Measurements from ENCODE around the gene C4A.
"Not testable (repeated sequence)": the region's sequence is repeated elsewhere in the genome, so short reads cannot be mapped to it uniquely, and the experiment has no call there.

Gene C4A

GRCh38 chr6:31981744-31982143 lies at the start of gene C4A:
TSS of gene C4A (plus strand) at chr6:31982057. CDS start at chr6:31982108, 51 bp downstream.
- not testable (repeated sequence) for DNase-seq

GRCh38 chr6:31932137-31932536 lies 49.7 kb upstream of the C4A start:
- DNase-seq, result not testable (repeated sequence)

DNA sequence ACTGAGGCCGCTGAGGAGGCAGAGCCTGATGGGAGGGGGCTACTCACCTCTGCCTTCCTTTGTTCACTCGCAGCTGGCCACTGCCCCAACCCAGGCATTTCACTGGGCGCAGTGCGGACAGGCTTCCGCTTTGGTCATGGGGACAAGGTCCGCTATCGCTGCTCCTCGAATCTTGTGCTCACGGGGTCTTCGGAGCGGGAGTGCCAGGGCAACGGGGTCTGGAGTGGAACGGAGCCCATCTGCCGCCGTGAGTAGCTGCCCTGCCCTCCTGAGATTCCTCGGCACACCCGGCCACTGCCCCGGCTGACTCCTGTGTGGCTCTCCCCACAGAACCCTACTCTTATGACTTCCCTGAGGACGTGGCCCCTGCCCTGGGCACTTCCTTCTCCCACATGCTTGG lies 48.3 kb upstream of the C4A start:
- TF ChIP-seq POLR2A (IDR thresholded peaks at IDR 0.05; ENCODE audit: low read length) (no peak), GATA1 (IDR thresholded peaks at IDR 0.05; ENCODE audit: low read depth, low read length) (no peak)
- DNase-seq, result no peak

- DNase-seq, result no peak
- TF ChIP-seq GATA1 (IDR thresholded peaks at IDR 0.05; ENCODE audit: low read depth, low read length) (no peak), POLR2A (IDR thresholded peaks at IDR 0.05; ENCODE audit: low read length) (no peak)
Observed at GRCh38 chr6:31935021-31935420, 46.8 kb upstream of the C4A start.

- no peak for DNase-seq
- TF ChIP-seq GATA1 (IDR thresholded peaks at IDR 0.05; ENCODE audit: low read depth, low read length), result no peak
- no peak for TF ChIP-seq POLR2A (IDR thresholded peaks at IDR 0.05; ENCODE audit: low read length)
Observed at GRCh38 chr6:31935823-31936222, 46.0 kb upstream of the C4A start.

DNA sequence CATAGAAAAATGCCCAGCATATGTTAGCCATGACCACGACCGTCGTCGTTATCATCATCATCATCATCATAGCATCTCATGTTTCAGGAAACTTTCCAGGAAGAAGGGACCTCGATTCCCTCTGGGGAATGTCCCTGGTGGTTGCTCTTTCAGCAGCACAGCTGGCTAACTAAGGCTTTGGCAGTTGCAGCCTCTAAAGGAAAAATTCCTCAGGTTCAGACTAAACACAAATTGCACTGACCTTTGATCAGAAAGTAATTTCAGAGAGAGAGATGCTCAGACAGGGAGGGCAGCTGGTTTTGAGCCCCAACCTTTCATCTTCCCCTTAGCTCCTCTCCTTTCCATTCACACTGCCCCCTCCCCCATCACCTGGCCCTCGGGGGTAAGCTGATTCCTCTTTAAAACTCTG lies 41.6 kb upstream of the C4A start:
- TF ChIP-seq POLR2A (IDR thresholded peaks at IDR 0.05; ENCODE audit: low read length) (no peak), GATA1 (IDR thresholded peaks at IDR 0.05; ENCODE audit: low read depth, low read length) (no peak)
- DNase-seq, result no peak

GRCh38 chr6:31943742-31944141 lies 38.1 kb upstream of the C4A start:
- no peak for TF ChIP-seq GATA1 (IDR thresholded peaks at IDR 0.05; ENCODE audit: low read depth, low read length)
- no peak for TF ChIP-seq POLR2A (IDR thresholded peaks at IDR 0.05; ENCODE audit: low read length)

GRCh38 chr6:31945154-31945506 lies 36.7 kb upstream of the C4A start:
- no peak for TF ChIP-seq POLR2A (IDR thresholded peaks at IDR 0.05; ENCODE audit: low read length)
- no peak for TF ChIP-seq GATA1 (IDR thresholded peaks at IDR 0.05; ENCODE audit: low read depth, low read length)
- no peak for DNase-seq

More at GRCh38 chr6:31943742-31944141, 38.1 kb upstream of the C4A start:
- no peak for DNase-seq

GRCh38 chr6:31945507-31946369 lies 36.1 kb upstream of the C4A start, which contains the start of gene CFB:
TSS of gene CFB (plus strand) at chr6:31946095. CDS start at chr6:31946222, 127 bp downstream.
- no peak for TF ChIP-seq GATA1 (IDR thresholded peaks at IDR 0.05; ENCODE audit: low read depth, low read length)
- TF ChIP-seq POLR2A (IDR thresholded peaks at IDR 0.05; ENCODE audit: low read length), result no peak
- DNase-seq, result no peak

- TF ChIP-seq GATA1 (IDR thresholded peaks at IDR 0.05; ENCODE audit: low read depth, low read length), result no peak
- no peak for TF ChIP-seq POLR2A (IDR thresholded peaks at IDR 0.05; ENCODE audit: low read length)
Observed at GRCh38 chr6:31946370-31946885, 35.4 kb upstream of the C4A start.

DNA sequence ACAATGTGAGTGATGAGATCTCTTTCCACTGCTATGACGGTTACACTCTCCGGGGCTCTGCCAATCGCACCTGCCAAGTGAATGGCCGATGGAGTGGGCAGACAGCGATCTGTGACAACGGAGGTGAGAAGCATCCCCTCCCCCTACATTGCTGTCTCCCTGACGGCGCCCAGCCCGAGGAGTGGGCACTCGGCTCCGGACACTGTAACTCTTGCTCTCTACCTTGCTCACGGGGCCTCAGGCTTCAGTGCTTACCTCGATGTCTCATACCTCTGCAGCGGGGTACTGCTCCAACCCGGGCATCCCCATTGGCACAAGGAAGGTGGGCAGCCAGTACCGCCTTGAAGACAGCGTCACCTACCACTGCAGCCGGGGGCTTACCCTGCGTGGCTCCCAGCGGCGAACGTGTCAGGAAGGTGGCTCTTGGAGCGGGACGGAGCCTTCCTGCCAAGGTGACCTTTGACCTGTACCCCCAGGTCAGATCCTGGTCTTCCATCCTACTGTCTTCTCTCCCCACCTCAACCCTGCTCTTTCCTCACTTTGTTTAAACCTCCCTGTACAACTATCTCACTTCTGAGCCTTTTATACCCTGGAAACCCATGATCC lies 34.7 kb upstream of the C4A start:
- TF ChIP-seq GATA1 (IDR thresholded peaks at IDR 0.05; ENCODE audit: low read depth, low read length), result no peak
- TF ChIP-seq POLR2A (IDR thresholded peaks at IDR 0.05; ENCODE audit: low read length), result no peak
- DNase-seq, result no peak

More at GRCh38 chr6:31946370-31946885, 35.4 kb upstream of the C4A start:
- DNase-seq, result no peak

- DNase-seq, result no peak
- TF ChIP-seq GATA1 (IDR thresholded peaks at IDR 0.05; ENCODE audit: low read depth, low read length) (no peak), POLR2A (IDR thresholded peaks at IDR 0.05; ENCODE audit: low read length) (no peak)
Observed at GRCh38 chr6:31947864-31948263, 34.0 kb upstream of the C4A start.

DNA sequence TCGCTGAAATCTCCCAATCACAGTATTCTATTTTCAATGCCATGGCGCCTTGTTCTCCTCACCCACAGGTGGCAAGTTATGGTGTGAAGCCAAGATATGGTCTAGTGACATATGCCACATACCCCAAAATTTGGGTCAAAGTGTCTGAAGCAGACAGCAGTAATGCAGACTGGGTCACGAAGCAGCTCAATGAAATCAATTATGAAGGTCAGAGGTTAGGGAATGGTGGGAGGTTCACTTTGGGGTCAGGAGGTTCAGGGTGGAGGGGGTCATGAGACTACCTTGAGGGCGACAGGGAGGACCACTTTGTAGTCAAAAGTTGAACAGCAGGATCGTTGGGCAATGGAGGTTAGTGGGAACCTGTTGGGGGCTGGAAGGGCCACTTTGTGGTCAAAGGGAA lies 33.6 kb upstream of the C4A start:
- TF ChIP-seq POLR2A (IDR thresholded peaks at IDR 0.05; ENCODE audit: low read length) (no peak), GATA1 (IDR thresholded peaks at IDR 0.05; ENCODE audit: low read depth, low read length) (no peak)
- DNase-seq, result no peak

DNA sequence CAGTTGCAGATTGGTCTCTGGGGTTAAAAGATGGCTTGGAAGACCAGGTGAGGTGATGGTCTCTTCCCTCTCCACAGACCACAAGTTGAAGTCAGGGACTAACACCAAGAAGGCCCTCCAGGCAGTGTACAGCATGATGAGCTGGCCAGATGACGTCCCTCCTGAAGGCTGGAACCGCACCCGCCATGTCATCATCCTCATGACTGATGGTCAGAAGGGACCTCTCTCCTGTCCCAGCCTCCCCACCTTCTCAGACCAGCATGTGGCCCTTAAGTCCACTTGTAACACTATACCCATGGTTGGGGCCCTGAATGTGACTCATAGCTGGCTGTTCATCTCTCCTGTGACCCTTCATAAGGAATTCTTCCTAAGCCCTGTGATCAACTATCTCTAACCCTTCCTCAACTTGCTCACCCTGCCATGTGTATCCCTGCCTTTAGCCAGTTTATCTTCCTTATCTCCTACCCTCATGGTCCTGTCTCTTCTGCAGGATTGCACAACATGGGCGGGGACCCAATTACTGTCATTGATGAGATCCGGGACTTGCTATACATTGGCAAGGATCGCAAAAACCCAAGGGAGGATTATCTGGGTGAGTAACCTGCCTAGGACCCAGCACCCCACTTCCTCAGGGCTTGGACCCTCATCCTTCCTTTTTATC lies 33.0 kb upstream of the C4A start:
- no peak for TF ChIP-seq GATA1 (IDR thresholded peaks at IDR 0.05; ENCODE audit: low read depth, low read length)
- no peak for TF ChIP-seq POLR2A (IDR thresholded peaks at IDR 0.05; ENCODE audit: low read length)
- peak; percentile 65 to 71 for DNase-seq

Data from erythroblast (primary cell).